Psoas muscle (tissue), 8 donors: ENCODE data around the gene ACLY. TPM values are rescaled to one million over a fixed set of nuclear protein-coding genes. Genes with fewer than 3 reads are reported as not detected.
A peak's percentile ranks its signal among the peaks of the same experiment; 100 is the strongest.

Experiments used
- ATAC-seq, 4 donors: fragments of 200-7000 bp; cut with Tn5 transposase; one replicate each; pipeline ENCODE4 v1.9.1; 2020; ENCODE audit warnings: moderate library complexity in 3 of 4, mild to moderate bottlenecking in 2 of 4
- DNase-seq, 2 donors: peaks; one replicate each; pipeline ENCODE4 v3.0.0-alpha.2; 2020
- H3K27ac ChIP-seq: fragments of 200-600 bp; one replicate; pipeline ENCODE4 v1.8.0; 2022
- H3K27me3 ChIP-seq, 3 donors: fragments of 200-600 bp in 1 of 3; one replicate each; pipeline versions ENCODE4 v1.6.1 to v1.8.0; 2013 to 2022; ENCODE audit warnings: low read length in 2 of 3, mild to moderate bottlenecking in 2 of 3, moderate library complexity in 1 of 3; ENCODE audit not compliant: insufficient read depth in 3 of 3
- H3K36me3 ChIP-seq, 2 donors: fragments of 200-600 bp in 1 of 2; one replicate each; pipeline versions ENCODE4 v1.6.1 to v1.8.0; 2013 to 2022; ENCODE audit warnings: low read depth in 1 of 2, mild to moderate bottlenecking in 1 of 2, moderate library complexity in 1 of 2; ENCODE audit not compliant: insufficient read depth in 1 of 2
- H3K4me1 ChIP-seq: fragments of 200-600 bp; one replicate; pipeline ENCODE4 v1.8.0; 2022
- H3K4me3 ChIP-seq: fragments of 200-600 bp; one replicate; pipeline ENCODE4 v1.8.0; 2022; ENCODE audit warnings: mild to moderate bottlenecking
- H3K9me3 ChIP-seq: fragments of 200-600 bp; one replicate; pipeline ENCODE4 v1.8.0; 2022
- WGBS, 3 donors: extraction: QIAGEN DNeasy Blood & Tissue Kit; methylation state at CpG; one replicate each; pipeline versions ENCODE4 v1.1.6 to v1.1.7; 2013; 5-methylcytosine and 5-hydroxymethylcytosine counted together
- intact Hi-C, 2 donors: fragments of 100-400 bp; cut with DNase I; formaldehyde crosslinking; loops; one replicate each; pipeline versions ENCODE4 v1.11.0 to v1.14.2; 2022
- polyA plus RNA-seq, 3 donors: library from polyadenylated mRNA; stranded (reverse); fragments of 200-250 nt; gene quantifications; one replicate each; pipeline ENCODE4 v1.2.3, GENCODE V29; 2013
- total RNA-seq, 4 donors: library from RNA; stranded (reverse); fragmentation: NEBNext Ultra II Directional in 2 of 4; extraction: Animal tissue kit (Norgen Biotek cat#: 25700) in 2 of 4; gene quantifications; one replicate each; pipeline versions ENCODE4 v1.2.1 to v1.2.4, GENCODE V29; 2021 to 2023
- TF ChIP-seq, protein P1 (sequence below): fragments of 200-600 bp; IDR thresholded peaks from one replicate; pipeline ENCODE4 v1.8.0; 2022; ENCODE audit warnings: antibody characterized with exemption
- donor health status: healthy with polysubstance abuse.
- donor health status: DM: no; HTN: no; CAD: no; lungs with moderate emphysema.
- donor health status: Bipolar disorder and iron deficiency.
- donor health status: healthy.
- donor health status: DM: yes; HTN: yes; CAD: no.
- donor health status: DM: no; HTN: no; CAD: no.
- donor health status: DM: no; HTN: no; CAD: no.
- donor health status: DM: yes; HTN: yes; CAD: no.

ACLY gene
- total and polyA plus RNA-seq, 7 donors, result 10.5 to 24.1 (median 20.2) TPM

DNA sequence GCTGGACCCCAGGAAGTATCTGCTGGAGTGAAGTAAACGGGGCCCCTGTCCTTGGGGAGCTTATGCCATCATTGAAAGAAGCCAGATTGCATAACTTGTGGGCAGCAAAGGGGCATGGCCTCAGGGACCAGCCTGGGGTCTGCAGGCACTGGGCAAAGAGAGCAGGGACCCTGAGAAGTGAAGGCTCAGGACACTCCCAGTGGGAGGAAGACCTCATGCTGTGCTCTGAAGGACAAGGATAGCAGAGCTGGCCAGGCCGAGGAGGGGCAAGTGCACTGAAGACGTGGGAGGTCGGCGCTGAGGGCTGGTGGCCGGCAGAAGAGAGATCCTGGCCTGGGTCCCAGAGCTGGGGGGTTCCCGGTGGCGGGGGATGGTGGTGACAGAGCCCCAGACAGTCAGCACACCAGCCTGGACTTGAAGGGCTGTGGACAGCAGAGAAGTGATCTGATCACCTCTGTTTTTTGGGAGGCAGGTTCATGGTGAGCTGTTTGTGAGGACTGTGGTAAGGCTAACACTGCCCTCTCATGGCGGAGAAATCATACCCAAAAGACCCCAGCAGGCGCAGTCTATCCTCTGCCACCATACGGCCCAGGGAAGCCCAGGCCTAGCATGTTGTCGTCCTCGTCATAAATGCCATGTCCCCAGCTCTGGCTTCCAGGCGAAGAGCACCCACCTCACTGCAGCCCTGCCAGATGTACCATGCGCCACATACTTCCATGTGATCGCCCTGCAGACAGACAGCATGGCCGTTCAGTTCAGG, 40.8 kb upstream of the ACLY start:
- peaks cover 19% of the 10 kb centered on the region for H3K4me1 ChIP-seq
- no peaks in the 10 kb centered on the region for H3K27me3 ChIP-seq
- TF ChIP-seq, protein P1, sequence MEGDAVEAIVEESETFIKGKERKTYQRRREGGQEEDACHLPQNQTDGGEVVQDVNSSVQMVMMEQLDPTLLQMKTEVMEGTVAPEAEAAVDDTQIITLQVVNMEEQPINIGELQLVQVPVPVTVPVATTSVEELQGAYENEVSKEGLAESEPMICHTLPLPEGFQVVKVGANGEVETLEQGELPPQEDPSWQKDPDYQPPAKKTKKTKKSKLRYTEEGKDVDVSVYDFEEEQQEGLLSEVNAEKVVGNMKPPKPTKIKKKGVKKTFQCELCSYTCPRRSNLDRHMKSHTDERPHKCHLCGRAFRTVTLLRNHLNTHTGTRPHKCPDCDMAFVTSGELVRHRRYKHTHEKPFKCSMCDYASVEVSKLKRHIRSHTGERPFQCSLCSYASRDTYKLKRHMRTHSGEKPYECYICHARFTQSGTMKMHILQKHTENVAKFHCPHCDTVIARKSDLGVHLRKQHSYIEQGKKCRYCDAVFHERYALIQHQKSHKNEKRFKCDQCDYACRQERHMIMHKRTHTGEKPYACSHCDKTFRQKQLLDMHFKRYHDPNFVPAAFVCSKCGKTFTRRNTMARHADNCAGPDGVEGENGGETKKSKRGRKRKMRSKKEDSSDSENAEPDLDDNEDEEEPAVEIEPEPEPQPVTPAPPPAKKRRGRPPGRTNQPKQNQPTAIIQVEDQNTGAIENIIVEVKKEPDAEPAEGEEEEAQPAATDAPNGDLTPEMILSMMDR, result peak; percentile 35
- H3K27ac ChIP-seq, result no peak overlapping the region
- H3K4me3 ChIP-seq, result no peak overlapping the region
- DNase-seq (no peak), ATAC-seq (peak; percentile 51 to 70 (median 60))
- H3K9me3 ChIP-seq, result no peaks in the 10 kb centered on the region
- no peaks in the 10 kb centered on the region for H3K36me3 ChIP-seq
- WGBS, 3 donors, result 30 to 49% (median 37%) methylated on average over 17 of the region's 17 CpGs
- intact Hi-C loops, result loop anchor here in 1 of 2 donors (5.0 kb wide), 1 partner anchor 158 kb away; no protein-coding TSS in a partner anchor

DNA sequence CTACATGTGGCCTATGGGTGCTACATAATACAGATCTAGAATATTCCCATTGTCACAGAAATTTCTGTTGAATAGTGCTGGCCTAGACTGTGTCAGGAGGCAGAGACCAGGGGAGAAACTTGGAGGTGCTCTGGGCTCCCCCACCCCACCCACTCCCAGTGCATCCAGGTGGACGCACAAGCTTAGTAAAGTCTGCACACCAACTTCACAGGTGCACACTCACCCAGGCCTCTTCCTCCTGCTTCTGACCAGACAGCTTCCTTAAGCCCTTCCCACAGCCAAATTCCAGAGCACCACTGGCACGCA, 40.2 kb upstream of the ACLY start:
- TF ChIP-seq, protein P1, result no peak
- 60 to 77% (median 67%) methylated on average over 2 of the region's 2 CpGs for WGBS, 3 donors
- Histone ChIP-seq H3K4me3 (no peak overlapping the region), H3K9me3 (no peaks in the 10 kb centered on the region), H3K27ac (no peak overlapping the region), H3K27me3 (no peaks in the 10 kb centered on the region), H3K4me1 (peaks cover 19% of the 10 kb centered on the region), H3K36me3 (no peaks in the 10 kb centered on the region)
- ATAC-seq (no peak), DNase-seq (no peak)
- intact Hi-C loops, result no loop called here

DNA sequence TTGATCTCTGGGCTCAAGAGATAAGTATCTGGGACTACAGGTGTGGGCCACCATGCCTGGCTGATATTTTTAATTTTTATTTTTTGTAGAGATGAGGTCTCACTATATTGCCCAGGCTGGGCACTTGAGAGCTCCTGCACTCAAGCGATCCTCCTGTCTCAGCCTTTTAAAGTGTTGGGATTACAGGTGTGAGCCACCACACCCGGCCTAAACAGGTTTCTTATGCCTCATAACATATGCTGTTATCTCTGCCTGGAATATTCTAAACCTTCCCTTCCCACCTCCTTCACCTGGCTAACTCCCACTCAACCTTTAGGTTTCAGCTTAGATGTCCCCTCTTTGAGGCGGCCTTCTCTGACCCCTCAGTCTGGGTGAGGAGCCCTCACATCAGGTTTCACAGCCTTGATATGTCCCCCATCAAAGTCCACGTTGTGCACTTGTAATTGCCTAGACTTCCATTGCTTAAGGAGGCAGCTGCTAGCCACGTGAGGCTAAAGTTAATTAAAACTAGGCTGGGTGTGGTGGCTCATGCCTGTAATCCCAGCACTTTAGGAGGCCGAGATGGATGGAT, 39.2 kb upstream of the ACLY start:
- no peak overlapping the region for H3K27ac ChIP-seq
- intact Hi-C loops, result no loop called here
- no peaks in the 10 kb centered on the region for H3K36me3 ChIP-seq
- H3K4me3 ChIP-seq, result no peak overlapping the region
- TF ChIP-seq, protein P1, result no peak
- no peak for ATAC-seq
- H3K9me3 ChIP-seq, result no peaks in the 10 kb centered on the region
- H3K27me3 ChIP-seq, result no peaks in the 10 kb centered on the region
- DNase-seq, result no peak
- peaks cover 16% of the 10 kb centered on the region for H3K4me1 ChIP-seq
- 82 to 90% (median 86%) methylated on average over 6 of the region's 6 CpGs for WGBS, 3 donors

DNA sequence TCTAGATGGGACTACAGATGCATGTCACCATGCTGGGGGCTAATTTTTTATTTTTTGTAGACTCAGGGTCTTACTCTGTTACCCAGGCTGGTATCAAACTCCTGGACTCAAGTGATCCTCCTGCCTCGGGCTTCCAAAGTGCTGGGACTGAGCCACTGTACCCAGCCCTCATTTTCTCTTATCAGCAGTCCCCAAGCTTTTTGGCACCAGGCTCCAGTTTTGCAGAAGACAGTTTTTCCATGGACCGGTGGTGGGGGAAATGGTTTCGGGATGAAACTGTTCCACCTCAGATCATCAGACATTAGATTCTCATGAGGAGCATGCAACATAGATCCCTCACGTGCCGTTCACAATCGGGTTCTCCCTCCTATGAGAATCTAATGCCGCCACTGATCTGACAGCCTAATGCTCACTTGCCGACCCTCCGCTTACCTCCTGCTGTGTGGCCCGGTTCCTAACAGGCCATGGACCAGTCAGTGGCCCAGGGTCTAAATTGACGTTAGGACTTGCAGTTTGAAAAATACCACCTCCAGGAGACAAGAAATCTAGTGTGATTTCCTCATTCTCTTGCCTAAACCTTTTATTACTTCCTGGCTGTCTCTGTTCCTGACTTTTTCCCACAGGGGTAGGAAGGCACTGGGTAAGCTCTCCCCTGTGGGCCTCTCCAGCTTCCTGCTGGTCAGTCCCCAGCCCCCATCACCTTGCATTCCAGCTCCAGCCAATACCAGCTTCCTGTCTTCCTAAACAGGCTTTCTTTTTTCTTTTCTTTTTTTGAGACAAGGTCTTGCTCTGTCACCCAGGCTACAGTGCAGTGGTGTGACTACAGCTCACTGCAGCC, 38.5 kb upstream of the ACLY start:
- 72 to 78% (median 73%) methylated on average over 11 of the region's 11 CpGs for WGBS, 3 donors
- peaks cover 9% of the 10 kb centered on the region for H3K4me1 ChIP-seq
- DNase-seq (no peak), ATAC-seq (no peak)
- no peaks in the 10 kb centered on the region for H3K9me3 ChIP-seq
- H3K36me3 ChIP-seq, result no peaks in the 10 kb centered on the region
- H3K4me3 ChIP-seq, result no peak overlapping the region
- TF ChIP-seq, protein P1, result no peak
- intact Hi-C loops, result no loop called here
- no peak overlapping the region for H3K27ac ChIP-seq
- H3K27me3 ChIP-seq, result no peaks in the 10 kb centered on the region
